ENCODE measurements around the gene DCK. TPM values are rescaled to one million over a fixed set of nuclear protein-coding genes. Genes with fewer than 3 reads are reported as not detected.
A peak's percentile ranks its signal among the peaks of the same experiment; 100 is the strongest.

The DCK gene
- total RNA-seq, 1 donor from 2014 or later: 10.8 TPM

GRCh38 chr4:70984589-70984988 lies 8.9 kb upstream of the DCK start:
- H4K20me1 ChIP-seq (ENCODE audit: insufficient read depth, low read length): no peaks in the 10 kb centered on the region
- no peaks in the 10 kb centered on the region for H3K4me1 ChIP-seq (ENCODE audit: insufficient read depth, low read length)
- no peak overlapping the region for H3K4me3 ChIP-seq (ENCODE audit: insufficient read depth, low read depth, low read length)
- DNase-seq (ENCODE audit: low read depth): no peak
- Mint-ChIP-seq H3K4me1 (ENCODE audit: low read depth, unreplicated experiment) (no peaks in the 10 kb centered on the region), H3K9me3 (ENCODE audit: unreplicated experiment) (no peaks in the 10 kb centered on the region), H3K27ac (ENCODE audit: unreplicated experiment) (no peak overlapping the region), H3K36me3 (ENCODE audit: low read depth, unreplicated experiment) (peaks cover 2% of the 10 kb centered on the region), H3K4me3 (ENCODE audit: unreplicated experiment) (no peak overlapping the region), H3K27me3 (ENCODE audit: low read depth, unreplicated experiment) (no peaks in the 10 kb centered on the region)
- H3K9me3 ChIP-seq (ENCODE audit: insufficient read depth, low read depth, low read length): no peaks in the 10 kb centered on the region
- no peaks in the 10 kb centered on the region for H3K79me2 ChIP-seq (ENCODE audit: insufficient read depth, low read length)
- H3K27me3 ChIP-seq (ENCODE audit: insufficient read depth, low read length): no peaks in the 10 kb centered on the region
- no peak overlapping the region for H3K27ac ChIP-seq (ENCODE audit: low read depth, low read length)
- H2AFZ ChIP-seq (ENCODE audit: low read depth, low read length): no peak overlapping the region
- H3K9ac ChIP-seq (ENCODE audit: low read length): no peak overlapping the region
- TF ChIP-seq CTCF (IDR thresholded peaks at IDR 0.05; ENCODE audit: insufficient read depth, low read depth, low read length) (no peak), EZH2 (IDR thresholded peaks at IDR 0.05; ENCODE audit: insufficient read depth, low read length) (no peak)
- no peak for FAIRE-seq
- no peak overlapping the region for H3K4me2 ChIP-seq (ENCODE audit: low read length)
- H3K36me3 ChIP-seq (ENCODE audit: insufficient read depth, low read length): no peaks in the 10 kb centered on the region

- peaks cover 1% of the 10 kb centered on the region for H3K4me1 Mint-ChIP-seq (ENCODE audit: low read depth, unreplicated experiment)
- no peak for TF ChIP-seq CTCF (IDR thresholded peaks at IDR 0.05; ENCODE audit: insufficient read depth, low read depth, low read length)
- no peak for TF ChIP-seq EZH2 (IDR thresholded peaks at IDR 0.05; ENCODE audit: insufficient read depth, low read length)
- no peaks in the 10 kb centered on the region for H3K9me3 Mint-ChIP-seq (ENCODE audit: unreplicated experiment)
- Histone ChIP-seq H3K27me3 (ENCODE audit: insufficient read depth, low read length) (no peaks in the 10 kb centered on the region), H3K27ac (ENCODE audit: low read depth, low read length) (no peak overlapping the region), H2AFZ (ENCODE audit: low read depth, low read length) (no peak overlapping the region), H3K4me1 (ENCODE audit: insufficient read depth, low read length) (peaks cover 11% of the 10 kb centered on the region), H4K20me1 (ENCODE audit: insufficient read depth, low read length) (peaks cover 9% of the 10 kb centered on the region), H3K4me3 (ENCODE audit: insufficient read depth, low read depth, low read length) (no peak overlapping the region), H3K36me3 (ENCODE audit: insufficient read depth, low read length) (no peaks in the 10 kb centered on the region), H3K79me2 (ENCODE audit: insufficient read depth, low read length) (peaks cover 34% of the 10 kb centered on the region), H3K9me3 (ENCODE audit: insufficient read depth, low read depth, low read length) (no peaks in the 10 kb centered on the region), H3K9ac (ENCODE audit: low read length) (no peak overlapping the region), H3K4me2 (ENCODE audit: low read length) (no peak overlapping the region)
- H3K36me3 Mint-ChIP-seq (ENCODE audit: low read depth, unreplicated experiment): no peaks in the 10 kb centered on the region
- no peaks in the 10 kb centered on the region for H3K27me3 Mint-ChIP-seq (ENCODE audit: low read depth, unreplicated experiment)
- FAIRE-seq (no peak), DNase-seq (ENCODE audit: low read depth) (no peak)
- H3K27ac Mint-ChIP-seq (ENCODE audit: unreplicated experiment): no peak overlapping the region
- H3K4me3 Mint-ChIP-seq (ENCODE audit: unreplicated experiment): no peak overlapping the region
These were observed 1.9 kb upstream of the DCK start for GRCh38 chr4:70991596-70991995.

- Histone ChIP-seq H3K27ac (ENCODE audit: low read depth, low read length) (no peak overlapping the region), H3K4me3 (ENCODE audit: insufficient read depth, low read depth, low read length) (peak overlapping the region; percentile 68), H3K36me3 (ENCODE audit: insufficient read depth, low read length) (no peaks in the 10 kb centered on the region), H3K9ac (ENCODE audit: low read length) (peak overlapping the region; percentile 95), H3K27me3 (ENCODE audit: insufficient read depth, low read length) (no peaks in the 10 kb centered on the region), H2AFZ (ENCODE audit: low read depth, low read length) (no peak overlapping the region), H3K4me1 (ENCODE audit: insufficient read depth, low read length) (peaks cover 11% of the 10 kb centered on the region), H3K9me3 (ENCODE audit: insufficient read depth, low read depth, low read length) (no peaks in the 10 kb centered on the region), H3K4me2 (ENCODE audit: low read length) (peak overlapping the region; percentile 96), H3K79me2 (ENCODE audit: insufficient read depth, low read length) (peaks cover 42% of the 10 kb centered on the region), H4K20me1 (ENCODE audit: insufficient read depth, low read length) (peaks cover 9% of the 10 kb centered on the region)
- no peak for DNase-seq (ENCODE audit: low read depth)
- no peaks in the 10 kb centered on the region for H3K36me3 Mint-ChIP-seq (ENCODE audit: low read depth, unreplicated experiment)
- no peak for FAIRE-seq
- H3K27me3 Mint-ChIP-seq (ENCODE audit: low read depth, unreplicated experiment): no peaks in the 10 kb centered on the region
- H3K9me3 Mint-ChIP-seq (ENCODE audit: unreplicated experiment): no peaks in the 10 kb centered on the region
- H3K4me1 Mint-ChIP-seq (ENCODE audit: low read depth, unreplicated experiment): peaks cover 5% of the 10 kb centered on the region
- TF ChIP-seq EZH2 (IDR thresholded peaks at IDR 0.05; ENCODE audit: insufficient read depth, low read length) (no peak), CTCF (IDR thresholded peaks at IDR 0.05; ENCODE audit: insufficient read depth, low read depth, low read length) (no peak)
- H3K27ac Mint-ChIP-seq (ENCODE audit: unreplicated experiment): no peak overlapping the region
- H3K4me3 Mint-ChIP-seq (ENCODE audit: unreplicated experiment): peak overlapping the region; percentile 90
These were observed 1.0 kb upstream of the DCK start for GRCh38 chr4:70992391-70992881.
